Activated CD4-positive, alpha-beta T cell treated with anti-CD3 and anti-CD28 coated beads, Interleukin-2, amount 10 ng/mL, durations not matched to agents 7 days and 5 days (primary cell): ENCODE data around the gene ANKRD62. TPM values are rescaled to one million over a fixed set of nuclear protein-coding genes. Genes with fewer than 3 reads are reported as not detected.
A peak's percentile ranks its signal among the peaks of the same experiment; 100 is the strongest.
"Not testable (repeated sequence)": the region's sequence is repeated elsewhere in the genome, so short reads cannot be mapped to it uniquely, and the experiment has no call there.

Source experiments
- CTCF ChIA-PET: fragments of 350-600 bp; sonication (Branson Sonifier 250); formaldehyde crosslinking; loops from one replicate; lab custom pipeline; 2021; ENCODE audit warnings: antibody characterized with exemption; lab: Charles Lee
- POLR2A ChIA-PET: fragments of 350-600 bp; sonication (Branson Sonifier 250); formaldehyde crosslinking; loops from one replicate; lab custom pipeline; 2021; ENCODE audit warnings: antibody characterized with exemption; lab: Charles Lee
- DNase-seq: peaks from one replicate; pipeline ENCODE4 v3.0.0-alpha.2; 2020
- H3K27ac Mint-ChIP-seq: one replicate; pipeline ENCODE4 v1.8.0; 2021; ENCODE audit warnings: mild to moderate bottlenecking, moderate library complexity, mixed read lengths
- H3K27me3 Mint-ChIP-seq: one replicate; pipeline ENCODE4 v1.8.0; 2021; ENCODE audit warnings: mixed read lengths
- H3K36me3 Mint-ChIP-seq: one replicate; pipeline ENCODE4 v1.8.0; 2021; ENCODE audit warnings: low read depth, mixed read lengths
- H3K4me1 Mint-ChIP-seq: one replicate; pipeline ENCODE4 v1.8.0; 2021; ENCODE audit warnings: mixed read lengths
- H3K4me3 Mint-ChIP-seq: one replicate; pipeline ENCODE4 v1.8.0; 2021; ENCODE audit warnings: mild to moderate bottlenecking, moderate library complexity, mixed read lengths
- H3K9me3 Mint-ChIP-seq: one replicate; pipeline ENCODE4 v1.8.0; 2021; ENCODE audit warnings: mixed read lengths
- total RNA-seq, 2 experiments: library from RNA; stranded (reverse); gene quantifications; one replicate each; pipeline ENCODE4 v1.2.3, GENCODE V29; 2021

ANKRD62 gene
- total RNA-seq, 2 experiments from 2014 or later: not detected

DNA sequence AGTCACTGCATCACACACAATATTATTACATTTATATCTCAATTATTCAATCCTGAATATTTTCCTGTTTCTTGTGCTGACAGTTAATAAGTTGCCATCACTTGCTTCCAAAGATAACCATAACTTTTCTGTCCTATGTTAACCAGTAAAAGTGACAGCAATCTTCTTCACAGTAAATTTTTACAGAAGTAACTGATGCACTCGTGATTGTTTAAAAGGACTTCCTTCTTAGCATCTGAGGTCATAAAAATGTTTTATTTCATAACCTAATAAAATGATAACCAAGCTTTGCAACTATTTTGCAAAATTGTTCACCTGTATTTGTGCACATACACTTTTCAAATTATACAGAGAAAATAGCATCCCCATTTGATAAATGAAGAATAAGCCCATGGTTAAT, 20.6 kb upstream of the ANKRD62 start:
- no peak for DNase-seq
- Mint-ChIP-seq H3K36me3 (no peaks in the 10 kb centered on the region), H3K4me3 (no peak overlapping the region), H3K27ac (no peak overlapping the region), H3K4me1 (no peaks in the 10 kb centered on the region), H3K27me3 (peaks cover 41% of the 10 kb centered on the region), H3K9me3 (no peaks in the 10 kb centered on the region)
- ChIA-PET POLR2A (no interaction called here), CTCF (no interaction called here)

DNA sequence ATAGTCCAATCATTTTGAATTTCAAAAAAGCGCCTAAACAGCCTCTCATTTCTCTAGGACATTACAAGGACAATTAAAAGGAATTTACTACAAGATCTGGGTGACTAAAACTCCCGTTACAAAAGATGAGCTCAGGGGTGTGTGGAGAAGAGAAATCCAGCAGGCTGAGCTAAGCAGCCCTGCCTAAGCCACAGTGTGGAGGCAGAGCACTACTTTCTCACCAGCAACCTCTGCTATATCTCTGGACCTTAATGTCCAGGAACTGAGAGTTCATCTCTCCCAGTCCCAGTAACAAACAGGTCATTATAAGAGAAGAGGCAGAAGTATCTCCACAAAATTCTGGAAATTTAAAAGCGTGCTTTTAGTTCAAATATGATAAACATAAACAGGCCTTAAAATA, 18.9 kb upstream of the ANKRD62 start:
- ChIA-PET POLR2A (no interaction called here), CTCF (no interaction called here)
- no peak overlapping the region for H3K4me3 Mint-ChIP-seq
- DNase-seq: no peak
- no peaks in the 10 kb centered on the region for H3K4me1 Mint-ChIP-seq
- no peak overlapping the region for H3K27ac Mint-ChIP-seq
- H3K9me3 Mint-ChIP-seq: no peaks in the 10 kb centered on the region
- no peaks in the 10 kb centered on the region for H3K36me3 Mint-ChIP-seq
- H3K27me3 Mint-ChIP-seq: peaks cover 42% of the 10 kb centered on the region

GRCh38 chr18:12076424-12077140, 17.1 kb upstream of the ANKRD62 start:
- H3K9me3 Mint-ChIP-seq: no peaks in the 10 kb centered on the region
- no peak overlapping the region for H3K27ac Mint-ChIP-seq
- DNase-seq: no peak
- peaks cover 38% of the 10 kb centered on the region for H3K27me3 Mint-ChIP-seq
- no peaks in the 10 kb centered on the region for H3K4me1 Mint-ChIP-seq
- CTCF ChIA-PET: no interaction called here
- no peak overlapping the region for H3K4me3 Mint-ChIP-seq
- H3K36me3 Mint-ChIP-seq: no peaks in the 10 kb centered on the region
- POLR2A ChIA-PET: no interaction called here

GRCh38 chr18:12077994-12078393, 15.6 kb upstream of the ANKRD62 start:
- peaks cover 35% of the 10 kb centered on the region for H3K27me3 Mint-ChIP-seq
- CTCF ChIA-PET: interaction anchor here (0.5 kb wide), 1 partner anchor 9 kb away, joined by 3 read pairs; no protein-coding TSS in a partner anchor
- H3K4me1 Mint-ChIP-seq, POLR2A ChIA-PET, H3K36me3 Mint-ChIP-seq, H3K4me3 Mint-ChIP-seq, H3K27ac Mint-ChIP-seq, DNase-seq, H3K9me3 Mint-ChIP-seq: not testable (repeated sequence)

DNA sequence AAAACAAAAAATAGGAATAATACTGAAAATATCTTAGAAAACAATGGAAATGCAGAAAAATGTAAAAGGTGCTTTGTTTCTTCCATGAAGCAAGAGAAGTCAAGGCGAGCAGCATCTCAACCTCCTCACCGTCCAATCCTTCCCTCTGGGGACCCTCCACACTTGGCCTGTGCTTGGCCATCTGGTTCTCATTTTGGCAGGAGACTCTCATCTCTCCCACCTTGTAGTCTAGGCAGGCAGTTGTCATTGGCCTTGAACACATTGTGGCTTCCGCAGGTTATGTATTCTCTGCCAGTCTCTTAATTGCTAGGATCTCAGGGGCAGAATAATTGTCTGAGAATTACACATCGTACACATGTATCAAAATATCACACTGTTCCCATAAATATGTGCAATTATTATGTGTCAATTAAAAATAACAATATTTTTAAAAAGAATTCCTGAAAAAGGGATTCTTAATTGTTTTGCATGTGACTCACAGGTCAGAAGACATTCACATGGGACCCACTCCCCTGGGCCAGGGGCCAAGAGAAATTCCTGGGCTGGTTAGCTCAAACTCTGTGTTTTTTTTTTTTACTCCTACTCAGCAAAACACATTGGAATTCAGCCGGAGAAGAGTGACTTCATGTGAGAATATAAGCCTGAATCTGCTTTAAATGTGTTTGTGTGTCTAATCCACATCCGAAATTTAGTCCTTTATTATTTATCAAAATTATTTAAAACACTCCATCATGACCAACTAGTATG, 14.0 kb upstream of the ANKRD62 start:
- H3K27ac Mint-ChIP-seq: no peak overlapping the region
- no peaks in the 10 kb centered on the region for H3K36me3 Mint-ChIP-seq
- peaks cover 35% of the 10 kb centered on the region for H3K27me3 Mint-ChIP-seq
- no peak overlapping the region for H3K4me3 Mint-ChIP-seq
- ChIA-PET POLR2A (interaction anchor here (0.6 kb wide), 1 partner anchor 425 kb away, joined by 3 read pairs; no protein-coding TSS in a partner anchor), CTCF (no interaction called here)
- DNase-seq: no peak
- H3K9me3 Mint-ChIP-seq: no peaks in the 10 kb centered on the region
- no peaks in the 10 kb centered on the region for H3K4me1 Mint-ChIP-seq

GRCh38 chr18:12085136-12085535, 8.5 kb upstream of the ANKRD62 start:
- no peaks in the 10 kb centered on the region for H3K4me1 Mint-ChIP-seq
- H3K4me3 Mint-ChIP-seq: no peak overlapping the region
- no peaks in the 10 kb centered on the region for H3K9me3 Mint-ChIP-seq
- DNase-seq: no peak
- H3K27me3 Mint-ChIP-seq: peaks cover 10% of the 10 kb centered on the region
- no peak overlapping the region for H3K27ac Mint-ChIP-seq
- ChIA-PET CTCF (no interaction called here), POLR2A (no interaction called here)
- no peaks in the 10 kb centered on the region for H3K36me3 Mint-ChIP-seq

DNA sequence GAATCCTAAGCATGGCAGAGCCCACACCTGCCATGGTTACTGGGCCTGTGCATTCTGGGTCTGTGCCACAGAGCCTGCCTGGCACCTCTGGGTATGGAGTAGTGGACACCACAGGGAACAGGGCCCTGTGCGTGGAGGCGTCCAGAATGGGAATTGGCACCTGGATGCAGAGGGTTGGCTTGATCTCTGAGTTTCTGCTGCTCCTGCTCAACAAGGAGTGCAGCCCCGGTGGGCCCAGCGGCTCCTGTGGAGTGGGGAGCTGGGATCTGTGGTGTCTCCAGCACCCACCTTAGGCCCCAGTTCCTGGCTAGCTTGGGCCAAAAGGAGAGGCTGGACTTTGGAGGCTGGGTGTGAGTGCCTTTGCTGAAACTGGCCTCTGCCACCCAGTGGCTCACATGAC, 7.9 kb upstream of the ANKRD62 start:
- Mint-ChIP-seq H3K9me3 (no peaks in the 10 kb centered on the region), H3K27ac (no peak overlapping the region), H3K4me3 (no peak overlapping the region), H3K4me1 (no peaks in the 10 kb centered on the region), H3K27me3 (peaks cover 10% of the 10 kb centered on the region), H3K36me3 (no peaks in the 10 kb centered on the region)
- CTCF ChIA-PET: no interaction called here
- DNase-seq: no peak
- POLR2A ChIA-PET: no interaction called here

GRCh38 chr18:12086249-12086648, 7.4 kb upstream of the ANKRD62 start:
- Mint-ChIP-seq H3K4me3 (no peak overlapping the region), H3K27ac (no peak overlapping the region), H3K36me3 (no peaks in the 10 kb centered on the region), H3K27me3 (peaks cover 10% of the 10 kb centered on the region), H3K4me1 (no peaks in the 10 kb centered on the region), H3K9me3 (no peaks in the 10 kb centered on the region)
- CTCF ChIA-PET: no interaction called here
- POLR2A ChIA-PET: no interaction called here
- no peak for DNase-seq

DNA sequence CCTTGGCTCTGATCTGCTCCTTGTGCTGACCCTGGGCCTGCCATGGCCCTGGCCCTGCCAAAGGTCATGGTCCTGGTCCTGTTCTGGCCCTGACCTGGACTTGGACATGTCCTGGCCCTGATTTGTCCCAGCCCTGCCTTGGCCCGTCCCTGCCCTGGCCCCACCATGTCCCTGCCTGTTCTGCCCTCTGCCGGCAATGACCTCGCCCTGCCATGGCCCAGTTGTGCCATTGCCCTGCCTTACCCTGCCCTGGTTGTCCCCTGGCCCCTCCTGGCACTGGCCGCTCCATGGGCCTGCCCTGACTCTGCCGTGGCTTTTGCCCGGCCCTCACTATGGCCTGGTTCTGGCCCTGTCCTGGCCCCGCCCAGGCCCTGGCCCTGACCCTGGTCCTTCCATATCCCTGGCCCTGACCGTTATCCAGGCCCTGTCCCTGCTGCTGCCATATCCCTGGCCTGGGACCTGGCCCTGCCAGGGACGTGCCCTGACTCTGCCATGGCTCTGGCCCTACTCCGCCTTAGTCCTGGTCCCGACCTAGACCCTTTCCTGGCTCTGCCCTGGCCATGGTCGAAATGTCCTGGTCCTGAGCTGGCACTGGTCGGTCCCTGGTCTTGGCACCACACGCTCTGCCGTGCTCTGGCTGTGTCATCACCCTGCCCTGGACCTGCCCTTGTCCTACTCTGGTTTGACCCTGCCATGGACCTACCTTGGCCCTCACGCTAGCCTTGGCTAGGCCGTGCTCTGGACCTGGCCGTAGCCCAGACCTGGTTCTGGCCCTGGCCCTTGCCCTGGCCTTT, 6.8 kb upstream of the ANKRD62 start:
- H3K4me3 Mint-ChIP-seq: no peak overlapping the region
- POLR2A ChIA-PET: no interaction called here
- H3K4me1 Mint-ChIP-seq: no peaks in the 10 kb centered on the region
- peaks cover 10% of the 10 kb centered on the region for H3K27me3 Mint-ChIP-seq
- no peak overlapping the region for H3K27ac Mint-ChIP-seq
- H3K9me3 Mint-ChIP-seq: no peaks in the 10 kb centered on the region
- CTCF ChIA-PET: no interaction called here
- DNase-seq: no peak
- no peaks in the 10 kb centered on the region for H3K36me3 Mint-ChIP-seq

GRCh38 chr18:12087471-12088025, 6.1 kb upstream of the ANKRD62 start:
- Mint-ChIP-seq H3K27ac (no peak overlapping the region), H3K27me3 (peaks cover 10% of the 10 kb centered on the region), H3K4me1 (no peaks in the 10 kb centered on the region), H3K4me3 (no peak overlapping the region), H3K36me3 (no peaks in the 10 kb centered on the region), H3K9me3 (no peaks in the 10 kb centered on the region)
- ChIA-PET POLR2A (no interaction called here), CTCF (no interaction called here)
- DNase-seq: no peak

DNA sequence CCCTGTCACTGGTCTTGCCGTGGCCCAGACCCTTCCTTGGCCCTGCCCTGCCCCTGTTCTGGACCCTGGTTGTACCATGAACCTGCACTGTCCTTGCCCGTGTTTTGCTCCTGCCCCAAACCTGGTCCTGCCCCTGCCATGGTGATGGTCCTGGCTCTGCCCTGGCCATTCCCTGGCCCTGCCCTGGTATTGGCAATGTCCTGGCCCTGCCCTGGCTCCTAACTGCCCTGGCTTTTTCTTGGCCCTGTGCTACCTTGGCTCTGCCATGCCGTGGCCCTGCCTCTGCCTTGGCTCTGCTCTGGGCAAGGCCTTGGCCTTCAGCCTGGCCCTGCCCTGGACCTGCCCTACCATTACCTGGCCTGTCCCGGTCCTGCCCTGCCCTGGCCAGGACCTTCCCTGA, 5.5 kb upstream of the ANKRD62 start:
- ChIA-PET POLR2A (no interaction called here), CTCF (no interaction called here)
- DNase-seq: no peak
- Mint-ChIP-seq H3K4me3 (no peak overlapping the region), H3K9me3 (no peaks in the 10 kb centered on the region), H3K4me1 (no peaks in the 10 kb centered on the region), H3K36me3 (no peaks in the 10 kb centered on the region), H3K27ac (peak overlapping the region; percentile 25), H3K27me3 (peaks cover 10% of the 10 kb centered on the region)

DNA sequence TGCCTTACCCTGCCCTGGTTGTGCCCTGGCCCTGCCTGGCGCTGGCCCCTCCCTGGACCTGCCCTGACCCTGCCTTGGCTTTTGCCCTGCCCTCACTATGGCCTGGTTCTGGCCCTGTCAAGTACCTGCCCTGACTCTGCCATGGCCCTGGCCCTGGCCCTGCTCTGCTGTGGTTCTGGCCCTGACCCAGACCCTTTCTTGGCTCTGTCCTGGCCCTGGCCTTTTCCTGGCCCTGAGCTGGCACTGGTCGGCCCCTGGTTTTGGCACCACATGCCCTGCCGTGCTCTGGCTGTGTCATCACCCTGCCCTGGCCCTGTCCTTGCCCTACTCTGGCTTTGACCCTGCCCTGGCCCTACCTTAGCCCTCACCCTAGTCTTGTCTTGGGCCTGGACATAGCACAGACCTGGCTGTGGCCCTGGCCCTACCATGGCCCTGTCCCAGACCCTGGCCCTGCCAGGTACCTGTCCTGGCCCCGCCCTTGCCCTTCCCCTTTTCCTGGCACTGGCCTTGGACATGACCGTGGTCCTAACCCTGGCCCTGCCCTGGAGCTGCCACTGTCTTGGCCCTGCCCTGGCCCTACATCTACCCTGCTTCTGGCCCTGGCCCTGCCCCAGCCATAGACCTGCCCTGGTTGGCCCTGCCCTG, 4.8 kb upstream of the ANKRD62 start:
- ChIA-PET CTCF (no interaction called here), POLR2A (no interaction called here)
- Mint-ChIP-seq H3K4me1 (no peaks in the 10 kb centered on the region), H3K27me3 (peaks cover 6% of the 10 kb centered on the region), H3K27ac (no peak overlapping the region), H3K4me3 (no peak overlapping the region), H3K9me3 (no peaks in the 10 kb centered on the region), H3K36me3 (no peaks in the 10 kb centered on the region)
- no peak for DNase-seq
